HG02884 (cell line): ENCODE data around the gene NCKIPSD.

Experiments used
- ATAC-seq: cut with Tn5 transposase; IDR thresholded peaks from one replicate; pipeline ENCODE4 v1.9.1; 2021; ENCODE audit warnings: mild to moderate bottlenecking, moderate library complexity; ENCODE audit not compliant: unreplicated experiment

The NCKIPSD gene

DNA sequence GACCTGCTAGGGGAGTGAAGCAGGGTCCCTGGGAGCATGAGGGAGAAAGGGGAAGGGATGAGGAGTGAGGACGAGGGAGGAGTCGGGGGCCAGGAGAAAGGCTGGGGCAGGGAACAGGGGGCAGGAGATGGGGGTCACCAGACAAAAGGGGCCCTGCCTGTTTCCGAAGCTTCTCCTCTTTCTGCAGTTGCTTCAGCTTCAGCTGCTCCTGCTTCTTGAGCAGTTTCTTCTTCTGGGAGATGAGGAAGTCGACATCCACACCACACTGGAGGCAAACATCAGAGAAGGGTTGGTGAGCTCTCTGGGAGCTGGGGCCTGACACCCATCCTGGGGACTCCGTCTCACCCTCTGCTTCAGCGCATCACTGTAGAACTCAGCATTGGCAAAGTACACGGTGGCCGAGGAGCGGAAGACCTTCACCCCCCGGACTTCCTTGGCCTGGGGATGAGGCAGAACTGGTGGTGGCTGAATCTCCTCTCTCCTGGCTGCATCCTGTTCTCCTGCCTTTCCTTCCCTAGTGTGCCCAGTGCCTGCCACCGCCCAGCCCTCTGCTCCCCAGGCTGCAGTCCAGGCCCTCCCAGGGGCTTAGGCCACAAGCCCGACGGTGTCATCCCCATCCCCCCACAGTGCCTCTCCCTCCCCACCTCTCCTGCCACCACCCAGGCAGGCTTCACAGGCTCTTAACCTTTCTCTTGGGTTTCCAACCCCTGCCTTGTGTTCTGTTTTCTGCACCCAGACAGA is 57.3 kb downstream of the NCKIPSD start:
- ATAC-seq, result no peak

DNA sequence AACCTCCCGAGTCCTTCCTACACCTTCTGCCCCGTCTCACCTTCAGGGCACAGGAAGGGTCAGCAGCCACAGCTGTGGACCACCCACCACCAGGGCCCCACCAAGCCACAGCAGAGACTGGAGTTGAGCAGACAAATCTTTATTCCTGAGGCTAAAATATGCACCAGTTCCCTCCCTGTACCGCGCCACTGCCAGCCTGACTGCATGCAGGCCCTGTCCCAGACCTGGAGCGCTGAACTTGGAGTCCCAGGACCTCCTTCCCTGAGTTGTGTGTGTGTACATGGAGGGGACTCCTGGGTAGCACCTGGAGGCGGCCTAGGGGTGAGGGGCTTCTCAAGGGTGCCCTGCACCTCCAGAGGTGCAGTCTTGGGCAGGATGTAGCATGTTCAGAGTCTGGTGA is 60.1 kb downstream of the NCKIPSD start:
- ATAC-seq, result no peak

DNA sequence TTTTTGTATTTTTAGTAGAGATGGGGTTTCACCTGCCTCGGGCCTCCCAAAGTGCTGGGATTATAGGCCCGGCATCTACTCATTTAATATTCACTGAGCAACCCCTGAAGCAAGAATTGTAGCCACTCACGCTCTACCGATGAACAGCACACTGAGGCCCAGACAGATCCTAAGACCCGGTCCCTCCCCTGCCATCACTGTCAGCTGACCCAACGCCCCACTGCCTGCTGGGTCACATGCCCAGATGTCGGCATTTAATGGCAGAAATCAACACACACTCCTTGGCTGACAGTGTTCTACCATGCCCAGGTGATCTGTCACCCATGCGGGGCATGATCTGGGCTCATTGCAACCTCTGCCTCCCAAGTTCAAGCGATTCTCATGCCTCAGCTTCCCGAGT is 60.9 kb downstream of the NCKIPSD start:
- ATAC-seq, result no peak

DNA sequence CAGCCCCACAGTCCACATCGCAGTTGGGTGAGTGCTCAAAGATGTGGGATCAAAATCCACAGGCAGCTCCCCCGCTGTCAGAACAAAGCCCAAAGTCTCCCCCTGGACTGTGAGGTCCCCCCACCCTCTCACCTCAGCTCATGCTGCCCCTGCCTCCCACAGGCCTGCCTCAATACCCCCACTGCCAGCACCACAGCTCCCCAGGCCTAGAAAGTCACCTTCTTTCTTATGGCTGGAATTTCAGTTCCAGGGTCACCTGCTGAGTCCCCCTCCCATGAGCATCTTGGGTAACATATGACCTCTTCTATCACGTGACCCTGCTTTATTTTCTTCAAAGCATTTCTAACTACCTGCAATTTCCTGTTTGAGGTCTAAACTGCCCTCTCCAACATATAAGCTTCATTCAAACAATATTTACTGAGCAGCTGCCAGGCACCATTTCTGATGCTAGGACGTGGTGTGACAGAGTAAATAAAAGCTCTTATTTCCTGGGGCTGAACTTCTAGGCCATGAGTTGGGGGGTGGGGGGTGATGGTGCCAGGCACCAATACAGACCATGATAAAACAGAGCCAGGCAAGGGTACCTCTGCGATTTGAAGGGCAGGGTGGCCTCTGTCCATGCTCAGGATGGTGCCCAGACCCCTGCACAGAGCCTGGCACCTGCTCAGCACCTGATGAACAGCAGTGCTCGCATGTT is 61.7 kb downstream of the NCKIPSD start:
- no peak for ATAC-seq
